CD4-positive, alpha-beta T cell (primary cell): Measurements from ENCODE around the gene TSPAN13. TPM values are rescaled to one million over a fixed set of nuclear protein-coding genes. Genes with fewer than 3 reads are reported as not detected.

Experiments
- ATAC-seq: fragments of 200-7000 bp; cut with Tn5 transposase; one replicate; pipeline ENCODE4 v1.10.0; 2022; ENCODE audit warnings: mild to moderate bottlenecking; ENCODE audit not compliant: poor library complexity
- CTCF ChIA-PET: fragments of 350-600 bp; sonication (Branson Sonifier 250); formaldehyde crosslinking; loops from one replicate; lab custom pipeline; 2021; ENCODE audit warnings: antibody characterized with exemption, inconsistent platforms; lab: Charles Lee
- POLR2A ChIA-PET: fragments of 350-600 bp; sonication (Branson Sonifier 250); formaldehyde crosslinking; loops from one replicate; lab custom pipeline; 2021; ENCODE audit warnings: antibody characterized with exemption, inconsistent platforms; lab: Charles Lee
- DNase-seq, 14 experiments: peaks; one replicate each; pipeline ENCODE4 v3.0.0-alpha.2; 2013 to 2020; ENCODE audit warnings: mixed read lengths in 2 of 14
- H3K27ac ChIP-seq, 2 donors: one replicate each; pipeline versions ENCODE4 v1.5.1 to v1.7.0; 2013; ENCODE audit warnings: low read length in 2 of 2, low read depth in 1 of 2, mild to moderate bottlenecking in 1 of 2
- H3K27me3 ChIP-seq, 2 experiments: 1 replicate in 1 of 2; 2 replicates in 1 of 2; pipeline versions ENCODE4 v1.6.1 to v1.7.0; 2013; ENCODE audit warnings: low read length in 2 of 2, control low read depth in 1 of 2, mild to moderate bottlenecking in 1 of 2, moderate library complexity in 1 of 2; ENCODE audit not compliant: insufficient read depth in 2 of 2, control insufficient read depth in 1 of 2
- H3K36me3 ChIP-seq: one replicate; pipeline ENCODE4 v1.6.1; 2013; ENCODE audit warnings: low read length, control low read depth; ENCODE audit not compliant: insufficient read depth
- H3K4me1 ChIP-seq: one replicate; pipeline ENCODE4 v1.6.1; 2013; ENCODE audit warnings: low read length, control low read depth; ENCODE audit not compliant: insufficient read depth
- H3K4me3 ChIP-seq: one replicate; pipeline ENCODE4 v1.5.1; 2013; ENCODE audit warnings: mild to moderate bottlenecking, low read length, moderate library complexity
- H3K9me3 ChIP-seq, 2 experiments: 1 replicate in 1 of 2; 2 replicates in 1 of 2; pipeline versions ENCODE4 v1.6.1 to v1.7.0; 2013; ENCODE audit warnings: low read length in 2 of 2, mild to moderate bottlenecking in 2 of 2, control low read depth in 1 of 2, moderate library complexity in 1 of 2; ENCODE audit not compliant: control insufficient read depth in 1 of 2, insufficient read depth in 1 of 2
- H3K27ac Mint-ChIP-seq: one replicate; pipeline ENCODE4 v1.8.0; 2020; ENCODE audit warnings: mixed read lengths
- H3K27me3 Mint-ChIP-seq: one replicate; pipeline ENCODE4 v1.8.0; 2021; ENCODE audit warnings: mixed read lengths
- H3K36me3 Mint-ChIP-seq: one replicate; pipeline ENCODE4 v1.8.0; 2021; ENCODE audit warnings: low read depth, mixed read lengths
- H3K4me1 Mint-ChIP-seq: one replicate; pipeline ENCODE4 v1.8.0; 2021; ENCODE audit warnings: low read depth, mixed read lengths
- H3K4me3 Mint-ChIP-seq: one replicate; pipeline ENCODE4 v1.8.0; 2020; ENCODE audit warnings: mild to moderate bottlenecking, mixed read lengths
- H3K9me3 Mint-ChIP-seq: one replicate; pipeline ENCODE4 v1.8.0; 2020; ENCODE audit warnings: mixed read lengths
- CTCF ChIP-seq: fragments of 200-600 bp; IDR thresholded peaks from one replicate; pipeline ENCODE4 v1.8.0; 2022; ENCODE audit warnings: antibody characterized with exemption, mild to moderate bottlenecking
- intact Hi-C, 2 experiments: fragments of 100-400 bp; cut with DNase I in 1 of 2; cut with micrococcal nuclease in 1 of 2; formaldehyde crosslinking; loops; one replicate each; pipeline versions ENCODE4 v1.15.1 to v1.9.0; 2023 to 2025; cut with DNase I, micrococcal nuclease
- total RNA-seq, 174 experiments: library from RNA in 2 of 174; stranded (reverse) in 2 of 174; gene quantifications; one replicate each; pipeline ENCODE4 v1.2.3 and lab custom pipeline; 2021 to 2026

Gene TSPAN13
- total RNA-seq, 2 experiments from 2014 or later: 0.16 to 0.25 TPM

DNA sequence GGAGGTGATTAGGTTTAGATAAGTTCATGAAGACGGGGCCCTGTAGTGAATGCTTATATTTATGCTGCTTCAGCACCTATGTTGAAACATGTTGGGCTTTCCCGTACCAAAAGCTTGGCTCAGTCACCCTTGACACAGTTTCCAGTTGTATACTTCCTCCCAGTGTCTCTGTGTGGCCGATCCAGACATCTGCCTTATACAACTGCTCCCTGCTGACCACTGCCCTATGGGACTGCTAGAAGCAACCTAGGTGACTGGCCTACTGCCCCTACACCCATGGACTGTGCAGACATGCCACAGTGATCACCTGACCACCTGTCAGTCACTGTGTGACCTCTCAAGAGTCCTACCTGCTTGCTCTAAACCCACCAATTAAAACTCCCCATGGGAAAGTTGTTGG, 22.6 kb upstream of the TSPAN13 start:
- no peak overlapping the region for H3K4me3 Mint-ChIP-seq
- H3K4me1 Mint-ChIP-seq: no peaks in the 10 kb centered on the region
- POLR2A ChIA-PET: no interaction called here

DNA sequence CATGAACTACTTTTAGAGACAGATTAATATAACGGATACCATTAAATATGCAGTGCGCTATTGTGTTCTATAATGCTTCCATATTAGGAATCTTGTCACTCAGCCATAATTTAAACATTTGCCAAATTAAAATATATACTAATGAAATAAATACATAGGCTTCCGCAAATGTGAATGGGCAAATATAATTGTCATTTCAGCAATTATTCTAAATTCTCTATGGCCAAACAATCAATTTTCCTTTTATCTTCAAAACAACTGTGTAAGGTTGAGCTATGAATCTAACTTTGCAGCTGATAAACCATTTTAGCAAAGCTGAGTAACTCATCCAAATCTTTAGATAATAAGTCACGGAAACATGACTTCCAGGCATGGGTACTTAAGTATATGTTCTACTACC, 20.7 kb upstream of the TSPAN13 start:
- intact Hi-C loops: no loop called here
- DNase-seq: no peak
- no peak for ATAC-seq
- no peaks in the 10 kb centered on the region for H3K27me3 Mint-ChIP-seq
- H3K4me1 Mint-ChIP-seq: no peaks in the 10 kb centered on the region
- no peaks in the 10 kb centered on the region for H3K4me1 ChIP-seq
- TF ChIP-seq CTCF: no peak
- POLR2A ChIA-PET: no interaction called here
- H3K4me3 ChIP-seq: no peak overlapping the region
- H3K36me3 Mint-ChIP-seq: no peaks in the 10 kb centered on the region
- no peak overlapping the region for H3K27ac Mint-ChIP-seq
- H3K36me3 ChIP-seq: no peaks in the 10 kb centered on the region
- CTCF ChIA-PET: no interaction called here
- H3K9me3 Mint-ChIP-seq: no peaks in the 10 kb centered on the region
- no peak overlapping the region for H3K4me3 Mint-ChIP-seq
- no peaks in the 10 kb centered on the region for H3K27me3 ChIP-seq
- H3K9me3 ChIP-seq: no peaks in the 10 kb centered on the region
- no peak overlapping the region for H3K27ac ChIP-seq

More for the DNA sequence above, 22.6 kb upstream of the TSPAN13 start:
- Mint-ChIP-seq H3K27me3 (no peaks in the 10 kb centered on the region), H3K9me3 (no peaks in the 10 kb centered on the region), H3K27ac (no peak overlapping the region), H3K36me3 (no peaks in the 10 kb centered on the region)
- intact Hi-C loops: no loop called here
- no peak for TF ChIP-seq CTCF
- no peaks in the 10 kb centered on the region for H3K27me3 ChIP-seq
- no peak overlapping the region for H3K4me3 ChIP-seq
- ATAC-seq (no peak), DNase-seq (no peak)
- H3K4me1 ChIP-seq: no peaks in the 10 kb centered on the region
- no peak overlapping the region for H3K27ac ChIP-seq
- no peaks in the 10 kb centered on the region for H3K36me3 ChIP-seq
- H3K9me3 ChIP-seq: no peaks in the 10 kb centered on the region
- CTCF ChIA-PET: no interaction called here

DNA sequence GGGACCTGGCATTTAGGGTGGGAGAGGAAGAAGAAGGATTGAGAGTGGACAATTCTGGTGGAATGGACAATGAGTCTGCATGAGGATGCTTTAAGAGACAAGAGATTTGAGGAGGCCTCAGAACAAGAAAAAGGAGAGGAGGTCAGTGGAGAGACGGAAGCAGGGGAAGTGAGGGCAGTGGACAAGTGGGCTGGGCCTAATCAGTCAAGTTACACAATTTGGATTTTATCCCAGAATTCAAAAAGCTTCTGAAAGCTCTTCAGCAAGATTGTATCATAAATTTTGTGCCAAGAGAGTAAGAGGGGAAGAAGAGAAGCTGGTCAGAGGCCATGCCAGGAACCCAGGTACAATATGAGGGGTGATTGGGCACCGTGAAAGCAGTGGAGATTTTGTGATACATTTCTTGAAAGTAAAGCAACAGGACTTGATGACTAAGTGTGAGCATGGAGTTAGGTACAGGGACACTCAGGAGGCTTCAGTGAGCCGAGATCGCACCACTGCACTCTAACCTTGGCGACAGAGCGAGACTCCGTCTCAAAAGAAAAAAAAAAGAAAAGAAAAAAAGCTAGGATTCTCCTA, 19.3 kb upstream of the TSPAN13 start:
- Histone ChIP-seq H3K4me1 (no peaks in the 10 kb centered on the region), H3K27me3 (no peaks in the 10 kb centered on the region), H3K36me3 (no peaks in the 10 kb centered on the region), H3K9me3 (no peaks in the 10 kb centered on the region), H3K27ac (no peak overlapping the region), H3K4me3 (no peak overlapping the region)
- H3K9me3 Mint-ChIP-seq: no peaks in the 10 kb centered on the region
- H3K4me1 Mint-ChIP-seq: no peaks in the 10 kb centered on the region
- no peaks in the 10 kb centered on the region for H3K27me3 Mint-ChIP-seq
- POLR2A ChIA-PET: no interaction called here
- CTCF ChIA-PET: interaction anchor here (1.2 kb wide), 1 partner anchor 17 kb away, joined by 3 read pairs; no protein-coding TSS in a partner anchor
- ATAC-seq: no peak
- intact Hi-C loops: no loop called here
- no peak for DNase-seq
- no peak for TF ChIP-seq CTCF
- no peak overlapping the region for H3K4me3 Mint-ChIP-seq
- H3K36me3 Mint-ChIP-seq: no peaks in the 10 kb centered on the region
- no peak overlapping the region for H3K27ac Mint-ChIP-seq
